A549 (cell line): Measurements from ENCODE around the gene MSI2. TPM values are rescaled to one million over a fixed set of nuclear protein-coding genes. Genes with fewer than 3 reads are reported as not detected.

Source experiments
- ATAC-seq, 2 experiments: fragments of 200-7000 bp in 1 of 2; fragments of >200 bp in 1 of 2; cut with Nextera tagmentation in 1 of 2; cut with Tn5 transposase in 1 of 2; 3 replicates each; pipeline versions ENCODE4 v1.8.0 to v1.9.1; 2018 to 2020; ENCODE audit warnings: mild to moderate bottlenecking in 1 of 2, moderate library complexity in 1 of 2
- CTCF ChIA-PET: fragments of 300-600 bp; sonication (Branson Sonifier 250); formaldehyde crosslinking; extraction: SDS; loops from one replicate; lab custom pipeline; 2021; ENCODE audit warnings: antibody characterized with exemption, inconsistent platforms; lab: Yijun Ruan, JAX
- POLR2A ChIA-PET: fragments of 350-600 bp; formaldehyde crosslinking; extraction: SDS; loops from one replicate; lab custom pipeline; 2021; ENCODE audit warnings: antibody characterized with exemption, inconsistent platforms; lab: Yijun Ruan, JAX
- DNase-seq, 2 experiments: peaks; one replicate each; pipeline versions ENCODE4 v3.0.0 to v3.0.0-alpha.2; 2011 to 2016; ENCODE audit warnings: low read depth in 1 of 2, low spot score in 1 of 2
- FAIRE-seq: peaks from 2 replicates; lab custom pipeline; 2011; peaks lifted over from hg19 to GRCh38; lab: Jason Lieb, UNC
- H3K27ac ChIP-seq, 2 experiments: fragments of >200 bp; sonication (Bioruptor Twin); formaldehyde crosslinking; 3 replicates each; pipeline ENCODE4 v1.5.1; 2016 to 2017
- H3K4me1 ChIP-seq: fragments of >200 bp; sonication (Bioruptor Twin); formaldehyde crosslinking; 3 replicates; pipeline ENCODE4 v1.6.1; 2016
- H3K4me2 ChIP-seq: fragments of >200 bp; sonication (Bioruptor Twin); formaldehyde crosslinking; 3 replicates; pipeline ENCODE4 v1.6.1; 2016
- H3K4me3 ChIP-seq: fragments of >200 bp; sonication (Bioruptor Twin); formaldehyde crosslinking; 3 replicates; pipeline ENCODE4 v1.5.1; 2016
- H3K9me3 ChIP-seq: fragments of >200 bp; sonication (Bioruptor Twin); formaldehyde crosslinking; 3 replicates; pipeline ENCODE4 v1.6.1; 2016
- BHLHE40 ChIP-seq: IDR thresholded peaks from 2 replicates; pipeline ENCODE4 v1.6.1; 2012; ENCODE audit warnings: low read depth, low read length, inconsistent platforms
- CBX8 ChIP-seq: fragments of 200-600 bp; sonication (generic); IDR thresholded peaks from 2 replicates; pipeline ENCODE4 v1.6.1; 2016
- CHD2 ChIP-seq: fragments of 150-350 bp; IDR thresholded peaks from 2 replicates; pipeline ENCODE4 v1.6.1; 2014; ENCODE audit warnings: low read length; ENCODE audit not compliant: partially characterized antibody
- CHD4 ChIP-seq: fragments of 200-600 bp; sonication (generic); IDR thresholded peaks from 2 replicates; pipeline ENCODE4 v1.6.1; 2016; ENCODE audit warnings: antibody characterized with exemption, mild to moderate bottlenecking, borderline replicate concordance
- CTCF ChIP-seq: fragments of >200 bp; sonication (Bioruptor Twin); formaldehyde crosslinking; IDR thresholded peaks from 3 replicates; pipeline ENCODE4 v1.5.1; 2016
- EHF ChIP-seq: fragments of 250-450 bp; sonication (Bioruptor Pico); IDR thresholded peaks from 2 replicates; pipeline ENCODE4 v1.5.0; 2020; ENCODE audit warnings: mild to moderate bottlenecking
- EP300 ChIP-seq, 2 experiments: fragments of >200 bp; sonication (Bioruptor Twin); formaldehyde crosslinking; IDR thresholded peaks; 2 replicates in 1 of 2; 3 replicates in 1 of 2; pipeline ENCODE4 v1.6.1; 2016 to 2017
- FOSB ChIP-seq: fragments of 250-450 bp; sonication (Bioruptor Pico); IDR thresholded peaks from 2 replicates; pipeline ENCODE4 v1.5.0; 2020; ENCODE audit warnings: mild to moderate bottlenecking, moderate library complexity
- FOSL2 ChIP-seq, 2 experiments: fragments of 450-650 bp in 1 of 2; fragments of >200 bp in 1 of 2; sonication (Bioruptor Twin) in 1 of 2; formaldehyde crosslinking; IDR thresholded peaks; 2 replicates each; pipeline versions ENCODE4 v1.5.0 to v1.6.1; 2016 to 2020; ENCODE audit warnings: mild to moderate bottlenecking in 1 of 2, moderate library complexity in 1 of 2
- HDAC2 ChIP-seq: fragments of 200-600 bp; sonication (generic); IDR thresholded peaks from 2 replicates; pipeline ENCODE4 v1.6.1; 2016
- JUNB ChIP-seq: fragments of >200 bp; sonication (Bioruptor Twin); formaldehyde crosslinking; IDR thresholded peaks from 2 replicates; pipeline ENCODE4 v1.6.1; 2016
- KDM1A ChIP-seq: fragments of 200-600 bp; sonication (generic); IDR thresholded peaks from 2 replicates; pipeline ENCODE4 v1.6.1; 2016; ENCODE audit warnings: low read depth, mild to moderate bottlenecking
- MAFK ChIP-seq: fragments of 450-650 bp; IDR thresholded peaks from 2 replicates; pipeline ENCODE4 v1.6.1; 2014; ENCODE audit not compliant: partially characterized antibody
- MAZ ChIP-seq: fragments of 150-350 bp; IDR thresholded peaks from 2 replicates; pipeline ENCODE4 v1.6.1; 2014; ENCODE audit warnings: antibody characterized with exemption, low read depth, low read length, borderline replicate concordance
- MYC ChIP-seq: IDR thresholded peaks from 2 replicates; pipeline ENCODE4 v1.6.1; 2012; ENCODE audit warnings: mild to moderate bottlenecking, inconsistent platforms, low read length, improper control_type of control experiment, borderline replicate concordance
- NFE2L2 ChIP-seq: fragments of 150-350 bp; conservative IDR thresholded peaks from 2 replicates; pipeline ENCODE4 v1.6.1; 2014; ENCODE audit warnings: low read length
- NPAS2 ChIP-seq: fragments of 250-450 bp; sonication (Bioruptor Pico); IDR thresholded peaks from 2 replicates; pipeline ENCODE4 v1.8.0; 2022; ENCODE audit warnings: mild to moderate bottlenecking, moderate library complexity, borderline replicate concordance
- NR3C1 ChIP-seq: fragments of >200 bp; sonication (Bioruptor Twin); formaldehyde crosslinking; IDR thresholded peaks from 3 replicates; pipeline ENCODE4 v1.6.1; 2017
- PHF8 ChIP-seq: fragments of 200-600 bp; sonication (generic); IDR thresholded peaks from 2 replicates; pipeline ENCODE4 v1.6.1; 2016; ENCODE audit warnings: low read depth, mild to moderate bottlenecking, antibody characterized with exemption, moderate library complexity, borderline replicate concordance
- RAD21 ChIP-seq, 2 experiments: fragments of >200 bp in 1 of 2; sonication (Bioruptor Twin) in 1 of 2; formaldehyde crosslinking in 1 of 2; IDR thresholded peaks in 1 of 2; conservative IDR thresholded peaks in 1 of 2; 2 replicates in 1 of 2; 3 replicates in 1 of 2; pipeline ENCODE4 v1.6.1; 2012 to 2018; ENCODE audit warnings: inconsistent platforms in 1 of 2
- RCOR1 ChIP-seq: fragments of 150-350 bp; IDR thresholded peaks from 2 replicates; pipeline ENCODE4 v1.6.1; 2014; ENCODE audit warnings: antibody characterized with exemption, low read length, low read depth
- RFX5 ChIP-seq: fragments of 450-650 bp; IDR thresholded peaks from 2 replicates; pipeline ENCODE4 v1.7.1; 2014; ENCODE audit warnings: antibody characterized with exemption, mild to moderate bottlenecking, moderate library complexity
- RNF2 ChIP-seq: fragments of 200-600 bp; sonication (generic); IDR thresholded peaks from 2 replicates; pipeline ENCODE4 v1.6.1; 2016; ENCODE audit warnings: low read depth, mild to moderate bottlenecking, antibody characterized with exemption, moderate library complexity, borderline replicate concordance
- ZNF302 ChIP-seq: fragments of 250-450 bp; sonication (Bioruptor Pico); IDR thresholded peaks from 2 replicates; pipeline ENCODE4 v1.9.0; 2021; ENCODE audit warnings: inconsistent platforms, mild to moderate bottlenecking, moderate library complexity
- ZSCAN20 ChIP-seq: fragments of 250-450 bp; sonication (Bioruptor Pico); IDR thresholded peaks from 2 replicates; pipeline ENCODE4 v1.8.0; 2022; ENCODE audit warnings: mild to moderate bottlenecking, moderate library complexity
- WGBS: methylation state at CpG from one replicate; pipeline ENCODE4 v1.1.6; 2017; ENCODE audit errors: missing lambda C conversion rate; 5-methylcytosine and 5-hydroxymethylcytosine counted together
- polyA plus RNA-seq, 4 experiments: library from polyadenylated mRNA; depleted of rRNA in 3 of 4; stranded (reverse); fragments of >200 nt; fragmentation: RNase III in 1 of 4; extraction: RNeasy Plus Mini Kit Qiagen cat#74134 plus additional on column Dnase treatment in 1 of 4; gene quantifications; 2 replicates in 3 of 4; 3 replicates in 1 of 4; pipeline ENCODE4 v1.2.3, GENCODE V29; 2011 to 2017
- TF ChIP-seq, protein P1 (sequence below): fragments of 450-650 bp; IDR thresholded peaks from 2 replicates; pipeline ENCODE4 v1.6.1; 2014; ENCODE audit warnings: antibody characterized with exemption
- TF ChIP-seq, protein P2 (sequence below): IDR thresholded peaks from 2 replicates; pipeline ENCODE4 v1.6.1; 2012
- TF ChIP-seq, protein P3 (sequence below): fragments of >200 bp; sonication (Bioruptor Twin); formaldehyde crosslinking; IDR thresholded peaks from 2 replicates; pipeline ENCODE4 v1.6.1; 2016
- TF ChIP-seq, protein P4 (sequence below): fragments of 250-450 bp; sonication (Bioruptor Pico); IDR thresholded peaks from 2 replicates; pipeline ENCODE4 v1.5.0; 2020; ENCODE audit warnings: low read depth, mild to moderate bottlenecking, moderate library complexity

MSI2 gene
- polyA plus RNA-seq, 2 of the 4 experiments (the other 2 are of a cell fraction): 43.6 to 44.4 TPM

DNA sequence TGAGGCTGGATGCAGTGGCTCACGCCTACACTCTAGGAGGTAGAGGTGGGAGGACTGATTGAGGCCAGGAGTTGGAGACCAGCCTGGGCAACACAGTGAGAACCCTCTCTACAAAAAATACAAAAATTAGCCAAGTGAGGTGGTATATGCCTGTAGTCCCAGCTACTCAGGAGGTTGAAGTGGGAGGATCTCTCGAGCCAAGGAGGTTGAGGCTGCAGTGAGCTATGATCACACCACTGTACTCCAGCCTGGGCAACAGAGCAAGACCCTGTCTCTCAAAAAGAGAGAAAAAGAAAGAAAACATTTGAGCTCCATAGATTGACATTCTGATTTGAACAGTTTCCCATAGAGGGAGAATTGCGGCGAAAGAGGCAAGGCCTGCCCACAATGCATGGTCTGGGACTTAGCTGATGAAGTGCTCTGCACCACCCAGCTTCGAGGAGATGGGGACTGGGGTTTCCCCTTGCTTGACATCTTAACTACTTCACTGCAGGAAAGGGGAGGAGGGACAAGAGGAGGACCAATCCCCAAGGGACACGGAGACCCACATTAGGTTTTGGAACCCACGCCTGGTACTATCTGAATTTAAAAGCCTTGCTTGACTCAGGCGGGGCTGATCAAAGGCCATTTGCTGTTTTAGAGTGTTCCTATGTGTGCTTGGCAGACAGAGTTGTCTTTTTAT lies 21.7 kb downstream of the MSI2 start:
- H3K9me3 ChIP-seq: no peaks in the 10 kb centered on the region
- no peak for FAIRE-seq
- CTCF ChIA-PET: interaction anchor here (0.7 to 4.1 kb wide), 5 partner anchors 11 to 394 kb away, joined by 4 to 18 read pairs (median 5); no protein-coding TSS in a partner anchor
- no peak for TF ChIP-seq KDM1A
- no peak for TF ChIP-seq NFE2L2
- TF ChIP-seq CHD2: no peak
- TF ChIP-seq RNF2: no peak
- no peak for TF ChIP-seq CBX8
- no peak for TF ChIP-seq EP300 (IDR thresholded peaks at IDR 0.05)
- TF ChIP-seq, protein P1, sequence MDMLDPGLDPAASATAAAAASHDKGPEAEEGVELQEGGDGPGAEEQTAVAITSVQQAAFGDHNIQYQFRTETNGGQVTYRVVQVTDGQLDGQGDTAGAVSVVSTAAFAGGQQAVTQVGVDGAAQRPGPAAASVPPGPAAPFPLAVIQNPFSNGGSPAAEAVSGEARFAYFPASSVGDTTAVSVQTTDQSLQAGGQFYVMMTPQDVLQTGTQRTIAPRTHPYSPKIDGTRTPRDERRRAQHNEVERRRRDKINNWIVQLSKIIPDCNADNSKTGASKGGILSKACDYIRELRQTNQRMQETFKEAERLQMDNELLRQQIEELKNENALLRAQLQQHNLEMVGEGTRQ: no peak
- TF ChIP-seq MAZ: no peak
- TF ChIP-seq, protein P2, sequence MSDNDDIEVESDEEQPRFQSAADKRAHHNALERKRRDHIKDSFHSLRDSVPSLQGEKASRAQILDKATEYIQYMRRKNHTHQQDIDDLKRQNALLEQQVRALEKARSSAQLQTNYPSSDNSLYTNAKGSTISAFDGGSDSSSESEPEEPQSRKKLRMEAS: no peak
- no peak for TF ChIP-seq PHF8
- TF ChIP-seq ZNF302 (CRISPR knock-in tag): no peak
- TF ChIP-seq, all 56 proteins: peak for 0
- Histone ChIP-seq H3K4me2 (no peak overlapping the region), H3K4me3 (no peak overlapping the region), H3K4me1 (no peaks in the 10 kb centered on the region), H3K27ac (no peak overlapping the region)
- no peak for ATAC-seq
- 89% methylated on average over 8 of the region's 8 CpGs for WGBS
- POLR2A ChIA-PET: no interaction called here
- no peak for DNase-seq

- 92% methylated on average over 10 of the region's 10 CpGs for WGBS
- ChIA-PET CTCF (interaction anchor here (0.7 to 4.1 kb wide), 3 partner anchors 11 to 393 kb away, joined by 4 to 18 read pairs (median 5); no protein-coding TSS in a partner anchor), POLR2A (no interaction called here)
- Histone ChIP-seq H3K4me1 (no peaks in the 10 kb centered on the region), H3K4me3 (no peak overlapping the region), H3K9me3 (no peaks in the 10 kb centered on the region), H3K4me2 (no peak overlapping the region), H3K27ac (no peak overlapping the region)
- DNase-seq (no peak), FAIRE-seq (no peak), ATAC-seq (no peak)
- TF ChIP-seq NPAS2 (CRISPR knock-in tag) (no peak), RCOR1 (no peak), JUNB (no peak), PHF8 (no peak), ZNF302 (CRISPR knock-in tag) (no peak), FOSL2 (IDR thresholded peaks at IDR 0.05) (no peak), FOSL2 (CRISPR knock-in tag; IDR thresholded peaks at IDR 0.05) (no peak), RFX5 (no peak), RAD21 (conservative IDR thresholded peaks at IDR 0.05 in 1 of 2, IDR thresholded peaks at IDR 0.05 in 1 of 2) (no peak), MAFK (no peak), EHF (no peak), FOSB (CRISPR knock-in tag) (no peak), CHD2 (no peak)
- TF ChIP-seq, protein P3, sequence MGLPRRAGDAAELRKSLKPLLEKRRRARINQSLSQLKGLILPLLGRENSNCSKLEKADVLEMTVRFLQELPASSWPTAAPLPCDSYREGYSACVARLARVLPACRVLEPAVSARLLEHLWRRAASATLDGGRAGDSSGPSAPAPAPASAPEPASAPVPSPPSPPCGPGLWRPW: no peak
These were observed 22.5 kb downstream of the MSI2 start for GRCh38 chr17:57278740-57279387.

- H3K9me3 ChIP-seq: no peaks in the 10 kb centered on the region
- no peak overlapping the region for H3K4me3 ChIP-seq
- DNase-seq (no peak), ATAC-seq (no peak), FAIRE-seq (no peak)
- no peak overlapping the region for H3K4me2 ChIP-seq
- H3K27ac ChIP-seq: no peak overlapping the region
- H3K4me1 ChIP-seq: no peaks in the 10 kb centered on the region
- POLR2A ChIA-PET: interaction anchor here (0.6 kb wide), 1 partner anchor 8 kb away, joined by 3 read pairs; no protein-coding TSS in a partner anchor
- CTCF ChIA-PET: interaction anchor here (1.7 to 4.1 kb wide), 2 partner anchors 36 to 150 kb away, joined by 6 to 18 read pairs; no protein-coding TSS in a partner anchor
- 97% methylated on average over 3 of the region's 3 CpGs for WGBS
- no peak for TF ChIP-seq RNF2
- TF ChIP-seq CHD4: no peak
- no peak for TF ChIP-seq BHLHE40
- no peak for TF ChIP-seq MAFK
- TF ChIP-seq HDAC2: no peak
- TF ChIP-seq NR3C1: no peak
- no peak for TF ChIP-seq ZSCAN20 (CRISPR knock-in tag)
- TF ChIP-seq, protein P4, sequence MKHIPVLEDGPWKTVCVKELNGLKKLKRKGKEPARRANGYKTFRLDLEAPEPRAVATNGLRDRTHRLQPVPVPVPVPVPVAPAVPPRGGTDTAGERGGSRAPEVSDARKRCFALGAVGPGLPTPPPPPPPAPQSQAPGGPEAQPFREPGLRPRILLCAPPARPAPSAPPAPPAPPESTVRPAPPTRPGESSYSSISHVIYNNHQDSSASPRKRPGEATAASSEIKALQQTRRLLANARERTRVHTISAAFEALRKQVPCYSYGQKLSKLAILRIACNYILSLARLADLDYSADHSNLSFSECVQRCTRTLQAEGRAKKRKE (CRISPR knock-in tag): no peak
- TF ChIP-seq EP300 (IDR thresholded peaks at IDR 0.05): no peak
- no peak for TF ChIP-seq RAD21 (conservative IDR thresholded peaks at IDR 0.05 in 1 of 2, IDR thresholded peaks at IDR 0.05 in 1 of 2)
- TF ChIP-seq RFX5: no peak
- no peak for TF ChIP-seq CTCF
- no peak for TF ChIP-seq MYC
These were observed 23.1 kb downstream of the MSI2 start for GRCh38 chr17:57279432-57279831.
